Colonic mucosa (tissue), 4 donors: ENCODE data around the gene BAG3. TPM values are rescaled to one million over a fixed set of nuclear protein-coding genes. Genes with fewer than 3 reads are reported as not detected.

Experiments used
- DNase-seq: peaks from one replicate; pipeline ENCODE4 v3.0.0-alpha.2; 2020
- H3K27ac ChIP-seq: fragments of 200-600 bp; one replicate; pipeline ENCODE4 v1.8.0; 2021
- H3K27me3 ChIP-seq: fragments of 200-600 bp; one replicate; pipeline ENCODE4 v1.8.0; 2021
- H3K36me3 ChIP-seq: fragments of 200-600 bp; one replicate; pipeline ENCODE4 v1.8.0; 2021
- H3K4me1 ChIP-seq: fragments of 200-600 bp; one replicate; pipeline ENCODE4 v1.8.0; 2021; ENCODE audit warnings: mild to moderate bottlenecking
- H3K4me3 ChIP-seq: fragments of 200-600 bp; one replicate; pipeline ENCODE4 v1.8.0; 2021
- H3K9ac ChIP-seq, 2 donors: one replicate each; pipeline ENCODE4 v1.7.0; 2013; ENCODE audit warnings: control low read depth in 2 of 2, low read depth in 2 of 2, low read length in 2 of 2
- H3K9me3 ChIP-seq: fragments of 200-600 bp; one replicate; pipeline ENCODE4 v1.8.0; 2021
- intact Hi-C: fragments of 100-400 bp; cut with DNase I; formaldehyde crosslinking; loops from one replicate; pipeline ENCODE4 v1.14.1; 2022
- total RNA-seq, 2 donors: library from RNA; stranded (reverse); fragmentation: NEBNext Ultra II Directional in 1 of 2; extraction: Animal tissue kit (Norgen Biotek cat#: 25700) in 1 of 2; gene quantifications; one replicate each; pipeline ENCODE4 v1.2.1, GENCODE V29; 2021
- TF ChIP-seq, protein P1 (sequence below): fragments of 200-600 bp; IDR thresholded peaks from one replicate; pipeline ENCODE4 v1.8.0; 2022; ENCODE audit warnings: antibody characterized with exemption, mild to moderate bottlenecking
- donor health status: healthy.
- donor health status: DM: no; HTN: no; CAD: no.
- donor health status: DM: no; HTN: no; CAD: no.

Gene BAG3
- total RNA-seq, 2 donors from 2014 or later, result 30.4 to 48.9 TPM

DNA sequence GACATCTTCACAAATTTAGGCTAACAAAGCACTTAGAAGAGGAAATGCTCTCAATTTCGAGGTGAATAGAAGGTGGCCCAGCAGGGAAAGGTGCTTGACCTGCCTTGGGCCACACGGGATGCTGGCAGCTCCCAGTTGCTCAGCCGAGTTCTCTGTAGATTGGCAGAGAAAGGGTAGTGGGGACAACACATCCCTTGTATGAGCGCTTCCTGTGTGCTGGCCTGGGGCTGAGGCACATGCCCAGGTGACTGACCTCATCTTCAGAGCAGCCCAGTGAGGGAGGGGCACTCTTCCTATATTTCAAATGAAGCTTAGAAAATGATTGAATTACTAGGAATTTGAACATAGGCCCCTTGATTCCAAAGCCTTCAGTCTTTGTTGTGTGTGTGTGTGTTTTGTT is 20.2 kb downstream of the BAG3 start:
- no peaks in the 10 kb centered on the region for H3K4me1 ChIP-seq
- intact Hi-C loops, result no loop called here
- TF ChIP-seq, protein P1, sequence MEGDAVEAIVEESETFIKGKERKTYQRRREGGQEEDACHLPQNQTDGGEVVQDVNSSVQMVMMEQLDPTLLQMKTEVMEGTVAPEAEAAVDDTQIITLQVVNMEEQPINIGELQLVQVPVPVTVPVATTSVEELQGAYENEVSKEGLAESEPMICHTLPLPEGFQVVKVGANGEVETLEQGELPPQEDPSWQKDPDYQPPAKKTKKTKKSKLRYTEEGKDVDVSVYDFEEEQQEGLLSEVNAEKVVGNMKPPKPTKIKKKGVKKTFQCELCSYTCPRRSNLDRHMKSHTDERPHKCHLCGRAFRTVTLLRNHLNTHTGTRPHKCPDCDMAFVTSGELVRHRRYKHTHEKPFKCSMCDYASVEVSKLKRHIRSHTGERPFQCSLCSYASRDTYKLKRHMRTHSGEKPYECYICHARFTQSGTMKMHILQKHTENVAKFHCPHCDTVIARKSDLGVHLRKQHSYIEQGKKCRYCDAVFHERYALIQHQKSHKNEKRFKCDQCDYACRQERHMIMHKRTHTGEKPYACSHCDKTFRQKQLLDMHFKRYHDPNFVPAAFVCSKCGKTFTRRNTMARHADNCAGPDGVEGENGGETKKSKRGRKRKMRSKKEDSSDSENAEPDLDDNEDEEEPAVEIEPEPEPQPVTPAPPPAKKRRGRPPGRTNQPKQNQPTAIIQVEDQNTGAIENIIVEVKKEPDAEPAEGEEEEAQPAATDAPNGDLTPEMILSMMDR, result no peak
- H3K9ac ChIP-seq, result no peak overlapping the region
- no peak overlapping the region for H3K27ac ChIP-seq
- H3K27me3 ChIP-seq, result no peaks in the 10 kb centered on the region
- no peaks in the 10 kb centered on the region for H3K9me3 ChIP-seq
- H3K4me3 ChIP-seq, result no peak overlapping the region
- H3K36me3 ChIP-seq, result peaks cover 14% of the 10 kb centered on the region
- no peak for DNase-seq

DNA sequence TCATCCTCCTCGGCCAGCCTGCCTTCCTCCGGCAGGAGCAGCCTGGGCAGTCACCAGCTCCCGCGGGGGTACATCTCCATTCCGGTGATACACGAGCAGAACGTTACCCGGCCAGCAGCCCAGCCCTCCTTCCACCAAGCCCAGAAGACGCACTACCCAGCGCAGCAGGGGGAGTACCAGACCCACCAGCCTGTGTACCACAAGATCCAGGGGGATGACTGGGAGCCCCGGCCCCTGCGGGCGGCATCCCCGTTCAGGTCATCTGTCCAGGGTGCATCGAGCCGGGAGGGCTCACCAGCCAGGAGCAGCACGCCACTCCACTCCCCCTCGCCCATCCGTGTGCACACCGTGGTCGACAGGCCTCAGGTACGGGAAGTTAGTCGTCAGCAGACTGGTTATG is 21.1 kb downstream of the BAG3 start:
- no peak overlapping the region for H3K27ac ChIP-seq
- H3K27me3 ChIP-seq, result no peaks in the 10 kb centered on the region
- H3K4me3 ChIP-seq, result no peak overlapping the region
- peaks cover 14% of the 10 kb centered on the region for H3K36me3 ChIP-seq
- intact Hi-C loops, result no loop called here
- no peaks in the 10 kb centered on the region for H3K4me1 ChIP-seq
- TF ChIP-seq, protein P1, result no peak
- no peaks in the 10 kb centered on the region for H3K9me3 ChIP-seq
- H3K9ac ChIP-seq, result no peak overlapping the region
- DNase-seq, result no peak

DNA sequence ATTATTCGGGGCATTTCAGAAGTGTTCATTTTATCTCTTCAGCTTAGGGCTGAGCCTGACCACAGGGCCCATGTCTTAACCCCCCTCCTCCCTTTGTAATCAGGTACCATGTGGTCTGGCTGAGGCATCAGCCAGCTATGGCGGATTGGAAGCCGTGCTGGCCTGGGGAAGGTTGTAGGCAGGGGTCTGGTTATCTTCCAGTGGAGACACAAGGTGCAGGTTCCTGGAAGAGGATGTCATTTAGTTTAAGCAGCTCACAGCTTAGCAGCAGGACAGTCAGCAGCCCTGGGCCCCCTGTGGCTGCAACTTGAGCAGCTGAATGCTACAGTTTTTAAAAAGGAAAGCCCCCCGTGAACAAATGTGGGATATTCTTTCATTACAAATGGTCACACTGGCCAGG is 22.1 kb downstream of the BAG3 start:
- DNase-seq, result no peak
- peaks cover 14% of the 10 kb centered on the region for H3K36me3 ChIP-seq
- no peak overlapping the region for H3K9ac ChIP-seq
- intact Hi-C loops, result no loop called here
- no peaks in the 10 kb centered on the region for H3K27me3 ChIP-seq
- no peaks in the 10 kb centered on the region for H3K9me3 ChIP-seq
- TF ChIP-seq, protein P1, result no peak
- no peak overlapping the region for H3K4me3 ChIP-seq
- no peaks in the 10 kb centered on the region for H3K4me1 ChIP-seq
- H3K27ac ChIP-seq, result no peak overlapping the region

DNA sequence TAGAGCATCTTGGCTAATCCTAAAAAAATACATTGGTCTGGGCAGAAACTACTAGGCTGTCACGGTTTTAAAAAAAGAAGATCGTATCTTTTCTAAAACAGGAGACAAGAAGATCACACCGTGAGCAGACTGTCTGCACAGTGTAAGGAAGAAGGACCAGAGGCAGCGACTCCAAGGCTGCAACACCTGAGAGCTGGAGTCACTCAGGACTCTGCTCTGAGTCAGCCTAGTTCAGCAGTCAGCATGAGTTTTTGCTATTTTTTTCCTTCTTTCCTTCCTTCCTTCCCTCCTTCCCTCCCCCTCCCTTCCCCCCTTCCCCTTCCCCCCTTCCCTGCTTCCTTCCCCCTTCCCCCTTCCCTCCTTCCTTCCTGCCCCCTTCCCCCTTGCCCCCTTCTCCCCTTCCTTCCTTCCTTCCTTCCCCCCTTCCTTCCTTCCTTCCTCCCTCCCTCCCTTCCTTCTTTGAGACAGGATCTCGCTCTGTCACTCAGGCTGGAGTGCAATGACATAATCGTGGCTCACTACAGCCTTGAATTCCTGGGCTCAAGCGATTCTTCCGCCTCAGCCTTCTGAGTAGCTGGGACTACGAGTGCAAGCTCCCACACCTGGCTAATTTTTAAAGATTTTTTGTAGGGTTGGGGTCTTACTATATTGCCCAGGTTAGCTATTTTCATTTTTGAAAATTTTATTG is 24.4 kb downstream of the BAG3 start:
- H3K4me3 ChIP-seq, result no peak overlapping the region
- intact Hi-C loops, result no loop called here
- no peak overlapping the region for H3K9ac ChIP-seq
- TF ChIP-seq, protein P1, result no peak
- no peak for DNase-seq
- no peaks in the 10 kb centered on the region for H3K9me3 ChIP-seq
- peaks cover 8% of the 10 kb centered on the region for H3K36me3 ChIP-seq
- no peak overlapping the region for H3K27ac ChIP-seq
- no peaks in the 10 kb centered on the region for H3K27me3 ChIP-seq
- H3K4me1 ChIP-seq, result no peaks in the 10 kb centered on the region

DNA sequence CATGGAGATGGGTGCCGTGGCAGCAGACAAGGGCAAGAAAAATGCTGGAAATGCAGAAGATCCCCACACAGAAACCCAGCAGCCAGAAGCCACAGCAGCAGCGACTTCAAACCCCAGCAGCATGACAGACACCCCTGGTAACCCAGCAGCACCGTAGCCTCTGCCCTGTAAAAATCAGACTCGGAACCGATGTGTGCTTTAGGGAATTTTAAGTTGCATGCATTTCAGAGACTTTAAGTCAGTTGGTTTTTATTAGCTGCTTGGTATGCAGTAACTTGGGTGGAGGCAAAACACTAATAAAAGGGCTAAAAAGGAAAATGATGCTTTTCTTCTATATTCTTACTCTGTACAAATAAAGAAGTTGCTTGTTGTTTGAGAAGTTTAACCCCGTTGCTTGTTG is 25.9 kb downstream of the BAG3 start:
- intact Hi-C loops, result no loop called here
- Histone ChIP-seq H3K9me3 (no peaks in the 10 kb centered on the region), H3K27ac (no peak overlapping the region), H3K9ac (no peak overlapping the region), H3K4me1 (no peaks in the 10 kb centered on the region), H3K36me3 (peaks cover 6% of the 10 kb centered on the region), H3K27me3 (no peaks in the 10 kb centered on the region), H3K4me3 (no peak overlapping the region)
- DNase-seq, result no peak
- TF ChIP-seq, protein P1, result no peak
